ENCODE data around the gene NCKAP5. TPM values are rescaled to one million over a fixed set of nuclear protein-coding genes. Genes with fewer than 3 reads are reported as not detected.
"Not testable (repeated sequence)": the region's sequence is repeated elsewhere in the genome, so short reads cannot be mapped to it uniquely, and the experiment has no call there.

The NCKAP5 gene
- total RNA-seq, 1 experiment from 2014 or later, result 3.2 TPM

DNA sequence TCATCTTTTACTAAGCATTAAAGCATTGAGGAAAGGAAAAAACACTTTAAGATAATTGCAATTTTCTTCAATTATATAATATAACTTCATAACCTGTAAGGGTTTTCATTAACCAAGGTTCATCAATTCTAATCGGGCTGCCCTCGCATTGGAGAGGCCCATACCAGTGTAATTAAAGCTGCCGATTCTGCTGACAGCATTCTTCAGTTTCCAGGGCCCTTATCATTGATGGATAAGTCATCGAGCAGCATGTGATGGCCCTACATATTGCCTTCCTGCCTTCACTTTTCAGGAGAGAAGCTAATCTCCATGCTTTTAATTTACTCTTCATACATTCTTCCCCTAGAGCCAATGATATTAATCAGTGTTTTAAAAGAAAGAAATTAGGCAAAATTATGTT, 92.0 kb downstream of the NCKAP5 start:
- Histone ChIP-seq H3F3A (ENCODE audit: low read length, unreplicated experiment) (no peaks in the 10 kb centered on the region), H3K36me3 (ENCODE audit: low read depth, low read length) (no peaks in the 10 kb centered on the region), H3K4me3 (ENCODE audit: low read length) (no peak overlapping the region), H3K27ac (ENCODE audit: low read length) (no peak overlapping the region), H3K4me1 (ENCODE audit: insufficient read depth, low read length) (peaks cover 21% of the 10 kb centered on the region), H3K9ac (ENCODE audit: low read length) (no peak overlapping the region), H2AFZ (ENCODE audit: low read length) (no peak overlapping the region), H4K20me1 (ENCODE audit: low read length) (no peaks in the 10 kb centered on the region), H3K27me3 (ENCODE audit: low read length) (no peaks in the 10 kb centered on the region), H3K4me2 (ENCODE audit: low read length) (no peak overlapping the region), H3K9me3 (ENCODE audit: low read length) (no peaks in the 10 kb centered on the region), H3K9me2 (replicated peaks; ENCODE audit: low read length) (no peaks in the 10 kb centered on the region), H3K79me2 (ENCODE audit: low read length) (no peaks in the 10 kb centered on the region)
- TF ChIP-seq EZH2phosphoT487 (IDR thresholded peaks at IDR 0.05; ENCODE audit: borderline replicate concordance, low read length) (no peak), EZH2 (IDR thresholded peaks at IDR 0.05; ENCODE audit: low read length, unreplicated experiment) (no peak)
- TF ChIP-seq, protein P1, sequence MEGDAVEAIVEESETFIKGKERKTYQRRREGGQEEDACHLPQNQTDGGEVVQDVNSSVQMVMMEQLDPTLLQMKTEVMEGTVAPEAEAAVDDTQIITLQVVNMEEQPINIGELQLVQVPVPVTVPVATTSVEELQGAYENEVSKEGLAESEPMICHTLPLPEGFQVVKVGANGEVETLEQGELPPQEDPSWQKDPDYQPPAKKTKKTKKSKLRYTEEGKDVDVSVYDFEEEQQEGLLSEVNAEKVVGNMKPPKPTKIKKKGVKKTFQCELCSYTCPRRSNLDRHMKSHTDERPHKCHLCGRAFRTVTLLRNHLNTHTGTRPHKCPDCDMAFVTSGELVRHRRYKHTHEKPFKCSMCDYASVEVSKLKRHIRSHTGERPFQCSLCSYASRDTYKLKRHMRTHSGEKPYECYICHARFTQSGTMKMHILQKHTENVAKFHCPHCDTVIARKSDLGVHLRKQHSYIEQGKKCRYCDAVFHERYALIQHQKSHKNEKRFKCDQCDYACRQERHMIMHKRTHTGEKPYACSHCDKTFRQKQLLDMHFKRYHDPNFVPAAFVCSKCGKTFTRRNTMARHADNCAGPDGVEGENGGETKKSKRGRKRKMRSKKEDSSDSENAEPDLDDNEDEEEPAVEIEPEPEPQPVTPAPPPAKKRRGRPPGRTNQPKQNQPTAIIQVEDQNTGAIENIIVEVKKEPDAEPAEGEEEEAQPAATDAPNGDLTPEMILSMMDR (conservative IDR thresholded peaks at IDR 0.05; ENCODE audit: low read depth, low read length), result no peak
- no TSS peak for BruUV-seq (replicated peaks)
- CTCF ChIA-PET, result no interaction called here
- POLR2A ChIA-PET (ENCODE audit: unreplicated experiment), result no interaction called here
- DNase-seq, result no peak
- no peak for ATAC-seq
- intact Hi-C loops (cut with micrococcal nuclease), result no loop called here

DNA sequence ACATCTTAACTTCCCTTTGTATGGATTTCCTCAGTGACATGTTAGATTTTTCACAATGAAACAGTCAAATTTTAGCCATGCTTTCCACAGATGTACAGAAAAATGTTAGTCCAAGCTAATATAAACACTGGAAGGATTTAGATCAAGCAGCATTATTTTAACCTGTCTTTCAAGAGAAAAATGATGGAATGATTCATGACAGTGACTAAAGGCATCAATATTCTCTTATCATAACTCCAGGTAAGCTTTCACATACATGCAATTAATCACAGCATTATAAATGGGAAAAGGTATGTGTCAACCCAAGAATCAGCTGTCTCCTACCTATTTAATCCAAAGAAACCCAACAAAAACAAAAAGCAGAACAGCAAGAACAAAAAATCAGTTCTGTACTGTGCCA, 92.7 kb downstream of the NCKAP5 start:
- no TSS peak for BruUV-seq (replicated peaks)
- intact Hi-C loops (cut with micrococcal nuclease), result no loop called here
- no peaks in the 10 kb centered on the region for H3K27me3 ChIP-seq (ENCODE audit: low read length)
- peaks cover 14% of the 10 kb centered on the region; the same call in 1 of the 2 replicates for H3K4me1 ChIP-seq (ENCODE audit: insufficient read depth, low read length)
- H3K9me3 ChIP-seq (ENCODE audit: low read length), result no peaks in the 10 kb centered on the region
- TF ChIP-seq EZH2phosphoT487 (IDR thresholded peaks at IDR 0.05; ENCODE audit: borderline replicate concordance, low read length) (no peak), EZH2 (IDR thresholded peaks at IDR 0.05; ENCODE audit: low read length, unreplicated experiment) (no peak)
- TF ChIP-seq, protein P1 (conservative IDR thresholded peaks at IDR 0.05; ENCODE audit: low read depth, low read length), result no peak
- no peak overlapping the region for H3K4me3 ChIP-seq (ENCODE audit: low read length)
- ChIA-PET POLR2A (ENCODE audit: unreplicated experiment) (no interaction called here), CTCF (no interaction called here)
- H3K36me3 ChIP-seq (ENCODE audit: low read depth, low read length), result no peaks in the 10 kb centered on the region
- no peaks in the 10 kb centered on the region for H3K79me2 ChIP-seq (ENCODE audit: low read length)
- DNase-seq (peak; percentile 55), ATAC-seq (no peak)
- no peak overlapping the region for H3K9ac ChIP-seq (ENCODE audit: low read length)
- H4K20me1 ChIP-seq (ENCODE audit: low read length), result no peaks in the 10 kb centered on the region
- no peak overlapping the region for H2AFZ ChIP-seq (ENCODE audit: low read length)
- no peak overlapping the region for H3K4me2 ChIP-seq (ENCODE audit: low read length)
- no peak overlapping the region for H3K27ac ChIP-seq (ENCODE audit: low read length)
- H3K9me2 ChIP-seq (replicated peaks; ENCODE audit: low read length), result no peaks in the 10 kb centered on the region
- no peaks in the 10 kb centered on the region for H3F3A ChIP-seq (ENCODE audit: low read length, unreplicated experiment)

DNA sequence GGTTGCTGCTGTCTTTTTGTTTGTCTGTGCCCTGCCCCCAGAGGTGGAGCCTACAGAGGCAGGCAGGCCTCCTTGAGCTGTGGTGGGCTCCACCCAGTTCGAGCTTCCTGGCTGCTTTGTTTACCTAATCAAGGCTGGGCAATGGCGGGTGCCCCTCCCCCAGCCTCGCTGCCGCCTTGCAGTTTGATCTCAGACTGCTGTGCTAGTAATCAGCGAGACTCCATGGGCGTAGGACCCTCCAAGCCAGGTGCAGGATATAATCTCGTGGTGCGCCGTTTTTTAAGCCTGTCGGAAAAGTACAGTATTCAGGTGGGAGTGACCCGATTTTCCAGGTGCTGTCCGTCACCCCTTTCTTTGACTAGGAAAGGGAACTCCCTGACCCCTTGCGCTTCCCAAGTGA, 97.8 kb downstream of the NCKAP5 start:
- CTCF ChIA-PET; H3K4me3 ChIP-seq (ENCODE audit: low read length); H3F3A ChIP-seq (ENCODE audit: low read length, unreplicated experiment); H3K27ac ChIP-seq (ENCODE audit: low read length); H2AFZ ChIP-seq (ENCODE audit: low read length); H4K20me1 ChIP-seq (ENCODE audit: low read length); H3K27me3 ChIP-seq (ENCODE audit: low read length); intact Hi-C loops (cut with micrococcal nuclease); POLR2A ChIA-PET (ENCODE audit: unreplicated experiment); H3K4me2 ChIP-seq (ENCODE audit: low read length); H3K4me1 ChIP-seq (ENCODE audit: insufficient read depth, low read length); H3K9me3 ChIP-seq (ENCODE audit: low read length); H3K9me2 ChIP-seq (replicated peaks; ENCODE audit: low read length); BruUV-seq (replicated peaks); ATAC-seq; DNase-seq; H3K36me3 ChIP-seq (ENCODE audit: low read depth, low read length); H3K79me2 ChIP-seq (ENCODE audit: low read length); H3K9ac ChIP-seq (ENCODE audit: low read length): not testable (repeated sequence)

Measured in PC-3 (cell line).